ENCODE data around the gene PTX3. TPM values are rescaled to one million over a fixed set of nuclear protein-coding genes. Genes with fewer than 3 reads are reported as not detected.

The PTX3 gene
- total RNA-seq, 2 donors from 2014 or later: 13.5 to 16.5 TPM

GRCh38 chr3:157464321-157464720 is 27.7 kb downstream of the PTX3 start:
- no peak for ATAC-seq
- WGBS, 2 donors: 56 to 80% methylated on average over 3 of the region's 3 CpGs
- Histone ChIP-seq H3K4me1 (no peaks in the 10 kb centered on the region), H3K27ac (no peak overlapping the region), H3K27me3 (no peaks in the 10 kb centered on the region), H3K9me3 (no peaks in the 10 kb centered on the region), H3K4me3 (no peak overlapping the region), H3K36me3 (replicated peaks in 1 of 2; ENCODE audit: insufficient read depth in 1 of 2, low read depth in 2 of 2) (no peaks in the 10 kb centered on the region)
- no peak for DNase-seq
- TF ChIP-seq CTCF (IDR thresholded peaks at IDR 0.05) (no peak), POLR2A (IDR thresholded peaks at IDR 0.05) (no peak)
- intact Hi-C loops (cut with DNase I): no loop called here

GRCh38 chr3:157465741-157466140 is 29.1 kb downstream of the PTX3 start:
- DNase-seq (no peak), ATAC-seq (no peak)
- no peaks in the 10 kb centered on the region for H3K27me3 ChIP-seq
- H3K27ac ChIP-seq: no peak overlapping the region
- intact Hi-C loops (cut with DNase I): no loop called here
- WGBS, 2 donors: 22 to 23% methylated on average over 1 of the region's 1 CpG
- no peak overlapping the region for H3K4me3 ChIP-seq
- no peaks in the 10 kb centered on the region for H3K9me3 ChIP-seq
- no peaks in the 10 kb centered on the region for H3K36me3 ChIP-seq (replicated peaks in 1 of 2; ENCODE audit: insufficient read depth in 1 of 2, low read depth in 2 of 2)
- TF ChIP-seq POLR2A (IDR thresholded peaks at IDR 0.05) (no peak), CTCF (IDR thresholded peaks at IDR 0.05) (no peak)
- H3K4me1 ChIP-seq: no peaks in the 10 kb centered on the region

GRCh38 chr3:157467200-157467599 is 30.6 kb downstream of the PTX3 start:
- H3K27ac ChIP-seq: no peak overlapping the region
- WGBS, 2 donors: 59 to 70% methylated on average over 1 of the region's 1 CpG
- no peaks in the 10 kb centered on the region for H3K4me1 ChIP-seq
- intact Hi-C loops (cut with DNase I): no loop called here
- DNase-seq (no peak), ATAC-seq (no peak)
- H3K27me3 ChIP-seq: no peaks in the 10 kb centered on the region
- TF ChIP-seq POLR2A (IDR thresholded peaks at IDR 0.05): no peak
- no peak for TF ChIP-seq CTCF (IDR thresholded peaks at IDR 0.05)
- H3K4me3 ChIP-seq: no peak overlapping the region
- H3K36me3 ChIP-seq (replicated peaks in 1 of 2; ENCODE audit: insufficient read depth in 1 of 2, low read depth in 2 of 2): no peaks in the 10 kb centered on the region
- no peaks in the 10 kb centered on the region for H3K9me3 ChIP-seq

- no peak for ATAC-seq
Observed at GRCh38 chr3:157469561-157470294, 33.1 kb downstream of the PTX3 start.

More at GRCh38 chr3:157469561-157470294, 33.1 kb downstream of the PTX3 start:
- DNase-seq: no peak
- Histone ChIP-seq H3K9me3 (no peaks in the 10 kb centered on the region), H3K4me3 (no peak overlapping the region), H3K4me1 (no peaks in the 10 kb centered on the region), H3K36me3 (replicated peaks in 1 of 2; ENCODE audit: insufficient read depth in 1 of 2, low read depth in 2 of 2) (no peaks in the 10 kb centered on the region), H3K27ac (peak overlapping the region in 1 of 4 donors; percentile 32), H3K27me3 (no peaks in the 10 kb centered on the region)
- intact Hi-C loops (cut with DNase I): no loop called here
- no peak for TF ChIP-seq CTCF (IDR thresholded peaks at IDR 0.05)
- TF ChIP-seq POLR2A (IDR thresholded peaks at IDR 0.05): no peak
- 63 to 68% methylated on average over 7 of the region's 7 CpGs for WGBS, 2 donors

Measured in body of pancreas (tissue), 4 donors.